GM12878 (cell line): Measurements from ENCODE around the gene C16orf74. TPM values are rescaled to one million over a fixed set of nuclear protein-coding genes. Genes with fewer than 3 reads are reported as not detected.
A peak's percentile ranks its signal among the peaks of the same experiment; 100 is the strongest.

Experiments
- ATAC-seq: fragments of 200-7000 bp; cut with Tn5 transposase; 3 replicates; pipeline ENCODE4 v1.9.1; 2020; ENCODE audit warnings: mild to moderate bottlenecking, moderate library complexity
- BruUV-seq: library from RNA; stranded (reverse); fragments of 400-500 nt; replicated peaks from 2 replicates; lab custom pipeline; 2021; lab: Mats Ljungman, UMichigan
- CTCF ChIA-PET: fragments of 300-600 bp; sonication (Branson Sonifier 250); formaldehyde crosslinking; extraction: SDS; loops from one replicate; lab custom pipeline; 2021; ENCODE audit warnings: inconsistent platforms; lab: Yijun Ruan, JAX
- POLR2A ChIA-PET: fragments of 350-600 bp; formaldehyde crosslinking; extraction: SDS; loops from one replicate; lab custom pipeline; 2021; ENCODE audit warnings: inconsistent platforms; lab: Charles Lee
- RAD21 ChIA-PET: fragments of 300-600 bp; sonication (Branson Sonifier 250); formaldehyde crosslinking; loops from one replicate; lab custom pipeline; 2023; ENCODE audit warnings: antibody characterized with exemption; ENCODE audit not compliant: unreplicated experiment; lab: Charles Lee
- SMC1A ChIA-PET: fragments of 300-600 bp; sonication (Branson Sonifier 250); formaldehyde crosslinking; loops from one replicate; lab custom pipeline; 2023; ENCODE audit not compliant: unreplicated experiment, uncharacterized antibody; lab: Charles Lee
- DNase-seq: peaks from one replicate; pipeline ENCODE4 v3.0.0-alpha.2; 2011; ENCODE audit warnings: low read depth, low spot score
- FAIRE-seq: peaks from 3 replicates; lab custom pipeline; 2011; peaks lifted over from hg19 to GRCh38; lab: Jason Lieb, UNC
- H2AFZ ChIP-seq: 2 replicates; pipeline ENCODE4 v1.6.0; 2011; ENCODE audit warnings: low read depth, low read length, control low read depth; ENCODE audit not compliant: control insufficient read depth
- H3K27ac ChIP-seq: 2 replicates; pipeline ENCODE4 v1.5.1; 2011; ENCODE audit warnings: control low read depth; ENCODE audit not compliant: control insufficient read depth, insufficient read depth
- H3K27me3 ChIP-seq, 2 experiments: replicated peaks in 1 of 2; 2 replicates each; pipeline versions ENCODE4 v1.6.0 to v1.6.1; 2011; ENCODE audit warnings: low read length in 1 of 2; ENCODE audit not compliant: control insufficient read depth in 2 of 2, insufficient read depth in 2 of 2
- H3K36me3 ChIP-seq, 2 experiments: 2 replicates each; pipeline ENCODE4 v1.5.1; 2011; ENCODE audit warnings: low read length in 1 of 2; ENCODE audit not compliant: control insufficient read depth in 2 of 2, insufficient read depth in 2 of 2
- H3K4me1 ChIP-seq: 2 replicates; pipeline ENCODE4 v1.6.1; 2011; ENCODE audit warnings: mild to moderate bottlenecking, low read length, moderate library complexity, mixed read lengths; ENCODE audit not compliant: control insufficient read depth, insufficient read depth
- H3K4me2 ChIP-seq: 2 replicates; pipeline ENCODE4 v1.6.0; 2011; ENCODE audit warnings: control low read depth; ENCODE audit not compliant: control insufficient read depth, insufficient read depth
- H3K4me3 ChIP-seq: fragments of 200-600 bp; sonication (generic); 2 replicates; pipeline ENCODE4 v1.5.1; 2016
- H3K79me2 ChIP-seq: 2 replicates; pipeline ENCODE4 v1.6.0; 2011; ENCODE audit warnings: low read length; ENCODE audit not compliant: control insufficient read depth, insufficient read depth
- H3K9ac ChIP-seq: 2 replicates; pipeline ENCODE4 v1.8.0; 2011; ENCODE audit warnings: low read length, control low read depth, mixed read lengths; ENCODE audit not compliant: control insufficient read depth, insufficient read depth
- H3K9me3 ChIP-seq: replicated peaks from 3 replicates; pipeline ENCODE4 v1.5.1; 2011; ENCODE audit warnings: mild to moderate bottlenecking, low read length; ENCODE audit not compliant: control insufficient read depth, insufficient read depth
- H4K20me1 ChIP-seq: 2 replicates; pipeline ENCODE4 v1.6.0; 2011; ENCODE audit not compliant: control insufficient read depth, insufficient read depth
- ATF7 ChIP-seq: fragments of 450-650 bp; IDR thresholded peaks from 2 replicates; pipeline ENCODE4 v1.6.1; 2016; ENCODE audit warnings: low read depth, mild to moderate bottlenecking
- CHD1 ChIP-seq: IDR thresholded peaks from 2 replicates; pipeline ENCODE4 v1.6.1; 2012; ENCODE audit warnings: low read depth, low read length, improper control_type of control experiment
- FOXK2 ChIP-seq: fragments of 450-650 bp; IDR thresholded peaks from 2 replicates; pipeline ENCODE4 v1.6.1; 2017; ENCODE audit warnings: mild to moderate bottlenecking, moderate library complexity
- PAX8 ChIP-seq: fragments of 450-650 bp; IDR thresholded peaks from 2 replicates; pipeline ENCODE4 v1.6.1; 2017; ENCODE audit warnings: mild to moderate bottlenecking, moderate library complexity
- WGBS: methylation state at CpG from one replicate; pipeline ENCODE4 v1.1.6; 2016; ENCODE audit warnings: low lambda C conversion rate; ENCODE audit not compliant: insufficient replicate concordance, insufficient coverage; ENCODE audit errors: missing lambda C conversion rate; 5-methylcytosine and 5-hydroxymethylcytosine counted together
- in situ Hi-C: fragments of 300-500 bp; cut with MboI; formaldehyde crosslinking; loops from 9 replicates; pipeline ENCODE4 v1.14.3; 2018; ENCODE audit warnings: mixed read lengths
- intact Hi-C: fragments of 100-400 bp; cut with micrococcal nuclease; formaldehyde crosslinking; loops from one replicate; pipeline ENCODE4 v1.14.2; 2022; ENCODE audit not compliant: unreplicated experiment
- polyA plus RNA-seq, 11 experiments: library from polyadenylated mRNA; depleted of rRNA in 4 of 11; unstranded in 6 of 11; stranded (reverse) in 5 of 11; fragments of >200 nt; fragmentation: Nextera tagmentation in 4 of 11; fragmentation: Illumina TruSeq in 1 of 11; extraction: Ambion mirVana in 4 of 11; extraction: Trizol in 1 of 11; gene quantifications; 1 replicate in 1 of 11; 2 replicates in 10 of 11; pipeline versions ENCODE4 v1.2.1 to v1.2.3, GENCODE V29; 2011 to 2016; ENCODE audit warnings: inconsistent platforms in 2 of 11, missing spikeins in 2 of 11, low read depth in 1 of 11
- total RNA-seq, 4 experiments: library from RNA; depleted of rRNA in 3 of 4; stranded (reverse); fragments of >200 nt in 3 of 4; fragmentation: Illumina TruSeq in 1 of 4; extraction: Trizol in 1 of 4; gene quantifications; 2 replicates each; pipeline versions ENCODE4 v1.2.1 to v1.2.3, GENCODE V29; 2013 to 2021
- TF ChIP-seq, protein P1 (sequence below): fragments of 450-650 bp; formaldehyde crosslinking; IDR thresholded peaks from 2 replicates; pipeline ENCODE4 v1.4.0; 2020; ENCODE audit warnings: mild to moderate bottlenecking, moderate library complexity
- TF ChIP-seq, protein P2 (sequence below): IDR thresholded peaks from 2 replicates; pipeline ENCODE4 v1.6.1; 2011; ENCODE audit warnings: borderline replicate concordance, low read depth, mild to moderate bottlenecking, moderate library complexity, low read length; ENCODE audit not compliant: insufficient read depth, poor library complexity, severe bottlenecking
- TF ChIP-seq, protein P3 (sequence below): IDR thresholded peaks from 2 replicates; pipeline ENCODE4 v1.6.1; 2012; ENCODE audit warnings: mild to moderate bottlenecking, low read depth, low read length

The C16orf74 gene
- total and polyA plus RNA-seq, 10 of the 15 experiments (the other 5 are each of a cell fraction or from before 2014, with no cell fraction given), result 0.23 to 20.1 (median 6.8) TPM

DNA sequence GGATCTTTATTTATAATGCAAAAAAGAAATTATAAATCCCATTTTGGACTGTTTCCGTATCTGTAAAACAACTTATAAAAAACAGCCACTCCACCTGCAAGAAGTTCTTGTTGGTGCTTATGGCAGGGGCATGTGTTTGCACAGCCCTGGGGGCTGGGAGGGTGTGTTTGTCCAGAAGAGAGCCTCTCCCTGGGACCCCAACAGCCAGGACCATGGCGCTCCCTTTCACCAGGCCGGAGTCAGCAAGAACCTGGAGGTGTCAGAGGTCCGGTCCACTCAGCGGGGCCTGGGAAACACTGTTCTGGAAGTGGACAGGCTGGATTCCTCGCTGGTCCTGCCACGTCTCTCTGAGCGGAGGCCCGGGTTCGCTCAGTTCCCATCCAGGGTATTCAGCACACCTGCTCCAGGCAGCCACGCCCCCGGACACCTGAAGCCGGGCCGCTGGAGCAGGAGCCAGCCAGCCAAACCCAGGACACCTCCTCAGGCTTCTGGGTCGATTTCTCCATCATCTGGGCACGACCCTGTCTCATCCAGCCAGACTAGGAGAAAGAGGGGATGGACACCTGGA lies 43.3 kb downstream of the C16orf74 start:
- H3K9ac ChIP-seq, result no peak overlapping the region
- ChIA-PET POLR2A (no interaction called here), SMC1A (no interaction called here), RAD21 (no interaction called here), CTCF (no interaction called here)
- no peak overlapping the region for H3K4me2 ChIP-seq
- ATAC-seq (no peak), FAIRE-seq (no peak), DNase-seq (no peak)
- no peak overlapping the region for H3K27ac ChIP-seq
- H3K4me3 ChIP-seq, result no peak overlapping the region
- in situ Hi-C loops (no loop called here), intact Hi-C loops (no loop called here)
- H3K27me3 ChIP-seq, result no peaks in the 10 kb centered on the region
- no peaks in the 10 kb centered on the region for H4K20me1 ChIP-seq
- H3K36me3 ChIP-seq, result no peaks in the 10 kb centered on the region
- H3K4me1 ChIP-seq, result no peaks in the 10 kb centered on the region
- H3K9me3 ChIP-seq, result no peaks in the 10 kb centered on the region; the same call in 2 of the 3 replicates
- WGBS, result 59% methylated on average over 16 of the region's 16 CpGs
- no TSS peak for BruUV-seq
- no peak overlapping the region for H2AFZ ChIP-seq
- TF ChIP-seq, protein P1, sequence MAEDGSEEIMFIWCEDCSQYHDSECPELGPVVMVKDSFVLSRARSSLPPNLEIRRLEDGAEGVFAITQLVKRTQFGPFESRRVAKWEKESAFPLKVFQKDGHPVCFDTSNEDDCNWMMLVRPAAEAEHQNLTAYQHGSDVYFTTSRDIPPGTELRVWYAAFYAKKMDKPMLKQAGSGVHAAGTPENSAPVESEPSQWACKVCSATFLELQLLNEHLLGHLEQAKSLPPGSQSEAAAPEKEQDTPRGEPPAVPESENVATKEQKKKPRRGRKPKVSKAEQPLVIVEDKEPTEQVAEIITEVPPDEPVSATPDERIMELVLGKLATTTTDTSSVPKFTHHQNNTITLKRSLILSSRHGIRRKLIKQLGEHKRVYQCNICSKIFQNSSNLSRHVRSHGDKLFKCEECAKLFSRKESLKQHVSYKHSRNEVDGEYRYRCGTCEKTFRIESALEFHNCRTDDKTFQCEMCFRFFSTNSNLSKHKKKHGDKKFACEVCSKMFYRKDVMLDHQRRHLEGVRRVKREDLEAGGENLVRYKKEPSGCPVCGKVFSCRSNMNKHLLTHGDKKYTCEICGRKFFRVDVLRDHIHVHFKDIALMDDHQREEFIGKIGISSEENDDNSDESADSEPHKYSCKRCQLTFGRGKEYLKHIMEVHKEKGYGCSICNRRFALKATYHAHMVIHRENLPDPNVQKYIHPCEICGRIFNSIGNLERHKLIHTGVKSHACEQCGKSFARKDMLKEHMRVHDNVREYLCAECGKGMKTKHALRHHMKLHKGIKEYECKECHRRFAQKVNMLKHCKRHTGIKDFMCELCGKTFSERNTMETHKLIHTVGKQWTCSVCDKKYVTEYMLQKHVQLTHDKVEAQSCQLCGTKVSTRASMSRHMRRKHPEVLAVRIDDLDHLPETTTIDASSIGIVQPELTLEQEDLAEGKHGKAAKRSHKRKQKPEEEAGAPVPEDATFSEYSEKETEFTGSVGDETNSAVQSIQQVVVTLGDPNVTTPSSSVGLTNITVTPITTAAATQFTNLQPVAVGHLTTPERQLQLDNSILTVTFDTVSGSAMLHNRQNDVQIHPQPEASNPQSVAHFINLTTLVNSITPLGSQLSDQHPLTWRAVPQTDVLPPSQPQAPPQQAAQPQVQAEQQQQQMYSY, result no peak
- TF ChIP-seq PAX8, result no peak
- no peaks in the 10 kb centered on the region for H3K79me2 ChIP-seq

DNA sequence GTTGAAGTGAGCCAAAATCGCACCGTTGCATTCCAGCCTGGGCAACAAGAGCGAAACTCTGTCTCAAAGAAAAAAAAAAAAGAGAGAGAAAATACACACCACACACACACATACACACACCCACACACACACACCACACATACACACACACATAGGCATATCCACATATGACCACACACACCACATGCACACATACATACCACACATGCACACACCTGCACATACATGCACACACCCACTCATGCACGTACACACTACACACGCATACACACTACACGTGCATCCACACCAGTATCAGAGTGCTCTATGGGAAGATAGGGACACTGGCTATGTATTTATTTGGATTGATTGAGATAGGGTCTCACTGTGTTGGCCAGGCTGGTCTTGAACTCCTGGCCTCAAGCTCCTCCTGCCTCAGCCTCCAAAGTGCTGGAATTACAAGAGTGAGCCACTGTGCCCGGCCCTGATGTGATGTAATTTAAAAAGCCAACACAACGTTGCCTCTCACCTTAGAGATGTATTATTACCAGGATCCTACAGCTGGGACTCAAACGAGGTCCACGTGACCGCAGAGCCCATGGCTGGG lies 44.4 kb downstream of the C16orf74 start:
- ATAC-seq (no peak), DNase-seq (no peak), FAIRE-seq (no peak)
- TF ChIP-seq CHD1 (no peak), FOXK2 (no peak), ATF7 (no peak)
- TF ChIP-seq, protein P2, sequence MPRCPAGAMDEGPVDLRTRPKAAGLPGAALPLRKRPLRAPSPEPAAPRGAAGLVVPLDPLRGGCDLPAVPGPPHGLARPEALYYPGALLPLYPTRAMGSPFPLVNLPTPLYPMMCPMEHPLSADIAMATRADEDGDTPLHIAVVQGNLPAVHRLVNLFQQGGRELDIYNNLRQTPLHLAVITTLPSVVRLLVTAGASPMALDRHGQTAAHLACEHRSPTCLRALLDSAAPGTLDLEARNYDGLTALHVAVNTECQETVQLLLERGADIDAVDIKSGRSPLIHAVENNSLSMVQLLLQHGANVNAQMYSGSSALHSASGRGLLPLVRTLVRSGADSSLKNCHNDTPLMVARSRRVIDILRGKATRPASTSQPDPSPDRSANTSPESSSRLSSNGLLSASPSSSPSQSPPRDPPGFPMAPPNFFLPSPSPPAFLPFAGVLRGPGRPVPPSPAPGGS, result peak; percentile 61
- TF ChIP-seq, protein P3, sequence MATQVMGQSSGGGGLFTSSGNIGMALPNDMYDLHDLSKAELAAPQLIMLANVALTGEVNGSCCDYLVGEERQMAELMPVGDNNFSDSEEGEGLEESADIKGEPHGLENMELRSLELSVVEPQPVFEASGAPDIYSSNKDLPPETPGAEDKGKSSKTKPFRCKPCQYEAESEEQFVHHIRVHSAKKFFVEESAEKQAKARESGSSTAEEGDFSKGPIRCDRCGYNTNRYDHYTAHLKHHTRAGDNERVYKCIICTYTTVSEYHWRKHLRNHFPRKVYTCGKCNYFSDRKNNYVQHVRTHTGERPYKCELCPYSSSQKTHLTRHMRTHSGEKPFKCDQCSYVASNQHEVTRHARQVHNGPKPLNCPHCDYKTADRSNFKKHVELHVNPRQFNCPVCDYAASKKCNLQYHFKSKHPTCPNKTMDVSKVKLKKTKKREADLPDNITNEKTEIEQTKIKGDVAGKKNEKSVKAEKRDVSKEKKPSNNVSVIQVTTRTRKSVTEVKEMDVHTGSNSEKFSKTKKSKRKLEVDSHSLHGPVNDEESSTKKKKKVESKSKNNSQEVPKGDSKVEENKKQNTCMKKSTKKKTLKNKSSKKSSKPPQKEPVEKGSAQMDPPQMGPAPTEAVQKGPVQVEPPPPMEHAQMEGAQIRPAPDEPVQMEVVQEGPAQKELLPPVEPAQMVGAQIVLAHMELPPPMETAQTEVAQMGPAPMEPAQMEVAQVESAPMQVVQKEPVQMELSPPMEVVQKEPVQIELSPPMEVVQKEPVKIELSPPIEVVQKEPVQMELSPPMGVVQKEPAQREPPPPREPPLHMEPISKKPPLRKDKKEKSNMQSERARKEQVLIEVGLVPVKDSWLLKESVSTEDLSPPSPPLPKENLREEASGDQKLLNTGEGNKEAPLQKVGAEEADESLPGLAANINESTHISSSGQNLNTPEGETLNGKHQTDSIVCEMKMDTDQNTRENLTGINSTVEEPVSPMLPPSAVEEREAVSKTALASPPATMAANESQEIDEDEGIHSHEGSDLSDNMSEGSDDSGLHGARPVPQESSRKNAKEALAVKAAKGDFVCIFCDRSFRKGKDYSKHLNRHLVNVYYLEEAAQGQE, result no peak
- intact Hi-C loops, result no loop called here
- Histone ChIP-seq H3K27ac (no peak overlapping the region), H4K20me1 (no peaks in the 10 kb centered on the region), H3K4me3 (no peak overlapping the region), H3K4me2 (no peak overlapping the region), H3K9me3 (no peaks in the 10 kb centered on the region), H3K79me2 (no peaks in the 10 kb centered on the region), H3K27me3 (no peaks in the 10 kb centered on the region), H3K4me1 (no peaks in the 10 kb centered on the region), H3K9ac (no peak overlapping the region), H2AFZ (no peak overlapping the region), H3K36me3 (no peaks in the 10 kb centered on the region)
- POLR2A ChIA-PET, result no interaction called here
- CTCF ChIA-PET, result no interaction called here
- no TSS peak for BruUV-seq
- SMC1A ChIA-PET, result no interaction called here
- in situ Hi-C loops, result no loop called here
- WGBS, result 75% methylated on average over 8 of the region's 11 CpGs
- RAD21 ChIA-PET, result no interaction called here
